H9 (cell line): ENCODE measurements around the gene ING5. TPM values are rescaled to one million over a fixed set of nuclear protein-coding genes. Genes with fewer than 3 reads are reported as not detected.

ENCODE experiments used
- DNase-seq: peaks from one replicate; pipeline ENCODE4 v3.0.0-alpha.2; 2017
- H2AFZ ChIP-seq: one replicate; pipeline ENCODE4 v1.6.1; 2013; ENCODE audit warnings: mild to moderate bottlenecking, low read length, control low read depth, moderate library complexity
- H2AK5ac ChIP-seq: 2 replicates; pipeline ENCODE4 v1.6.1; 2013; ENCODE audit warnings: low read length, control low read depth, mixed read lengths; ENCODE audit not compliant: insufficient read length
- H2BK120ac ChIP-seq: one replicate; pipeline ENCODE4 v1.6.1; 2013; ENCODE audit warnings: low read depth, mild to moderate bottlenecking, low read length, control low read depth, inconsistent platforms; ENCODE audit not compliant: poor library complexity, severe bottlenecking
- H2BK12ac ChIP-seq: 2 replicates; pipeline ENCODE4 v1.6.1; 2013; ENCODE audit warnings: low read length, control low read depth, mixed read lengths, low read depth; ENCODE audit not compliant: insufficient read length
- H2BK15ac ChIP-seq: 2 replicates; pipeline ENCODE4 v1.6.1; 2013; ENCODE audit warnings: low read depth, low read length, control low read depth
- H2BK20ac ChIP-seq: one replicate; pipeline ENCODE4 v1.6.1; 2013; ENCODE audit warnings: low read depth, mild to moderate bottlenecking, low read length, control low read depth, inconsistent platforms; ENCODE audit not compliant: poor library complexity, severe bottlenecking
- H2BK5ac ChIP-seq: 2 replicates; pipeline ENCODE4 v1.6.1; 2013; ENCODE audit warnings: low read length, control low read depth, mixed read lengths; ENCODE audit not compliant: insufficient read length
- H3K14ac ChIP-seq: 2 replicates; pipeline ENCODE4 v1.6.1; 2013; ENCODE audit warnings: low read length, control low read depth; ENCODE audit not compliant: insufficient read depth
- H3K18ac ChIP-seq: 2 replicates; pipeline ENCODE4 v1.6.1; 2013; ENCODE audit warnings: low read depth, mild to moderate bottlenecking, mixed read lengths, low read length, control low read depth; ENCODE audit not compliant: insufficient read length
- H3K23ac ChIP-seq: 2 replicates; pipeline ENCODE4 v1.6.1; 2013; ENCODE audit warnings: low read length, control low read depth, mixed read lengths, low read depth; ENCODE audit not compliant: insufficient read length
- H3K23me2 ChIP-seq: 2 replicates; pipeline ENCODE4 v1.6.1; 2013; ENCODE audit warnings: low read depth, mild to moderate bottlenecking, mixed read lengths, low read length, control low read depth; ENCODE audit not compliant: insufficient read length, poor library complexity, severe bottlenecking
- H3K27ac ChIP-seq: 2 replicates; pipeline ENCODE4 v1.5.1; 2013; ENCODE audit warnings: low read length, control low read depth, mixed read lengths, low read depth; ENCODE audit not compliant: insufficient read length
- H3K27me3 ChIP-seq: 2 replicates; pipeline ENCODE4 v1.6.1; 2013; ENCODE audit warnings: low read length, control low read depth, inconsistent platforms; ENCODE audit not compliant: insufficient read depth
- H3K4ac ChIP-seq: 2 replicates; pipeline ENCODE4 v1.6.1; 2013; ENCODE audit warnings: low read depth, mild to moderate bottlenecking, control low read depth, inconsistent platforms, low read length, moderate library complexity
- H3K4me1 ChIP-seq: 2 replicates; pipeline ENCODE4 v1.6.1; 2013; ENCODE audit warnings: low read length, control low read depth, inconsistent platforms; ENCODE audit not compliant: insufficient read depth
- H3K4me2 ChIP-seq: 2 replicates; pipeline ENCODE4 v1.6.1; 2013; ENCODE audit warnings: low read length, control low read depth, mixed read lengths; ENCODE audit not compliant: insufficient read length, insufficient read depth
- H3K56ac ChIP-seq: 2 replicates; pipeline ENCODE4 v1.6.1; 2013; ENCODE audit warnings: low read depth, mild to moderate bottlenecking, mixed read lengths, low read length, control low read depth; ENCODE audit not compliant: insufficient read length
- H3K79me1 ChIP-seq: 2 replicates; pipeline ENCODE4 v1.6.1; 2013; ENCODE audit warnings: low read depth, mild to moderate bottlenecking, moderate library complexity, low read length, control low read depth, inconsistent platforms; ENCODE audit not compliant: insufficient read depth, poor library complexity, severe bottlenecking
- H3K79me2 ChIP-seq: 2 replicates; pipeline ENCODE4 v1.6.1; 2013; ENCODE audit warnings: low read length, control low read depth, inconsistent platforms; ENCODE audit not compliant: insufficient read depth
- H3K9ac ChIP-seq: 2 replicates; pipeline ENCODE4 v1.6.1; 2013; ENCODE audit warnings: low read length, control low read depth, mixed read lengths; ENCODE audit not compliant: insufficient read length; ENCODE audit errors: extremely low read depth
- H3K9me3 ChIP-seq: one replicate; pipeline ENCODE4 v1.6.1; 2013; ENCODE audit warnings: low read depth, low read length, inconsistent platforms; ENCODE audit not compliant: control insufficient read depth
- H3T11ph ChIP-seq: one replicate; pipeline ENCODE4 v1.6.1; 2013; ENCODE audit warnings: mild to moderate bottlenecking, low read length, control low read depth, inconsistent platforms
- H4K20me1 ChIP-seq: one replicate; pipeline ENCODE4 v1.6.1; 2013; ENCODE audit not compliant: control insufficient read depth, insufficient read length, insufficient read depth
- H4K5ac ChIP-seq: 2 replicates; pipeline ENCODE4 v1.6.1; 2013; ENCODE audit warnings: low read depth, mild to moderate bottlenecking, mixed read lengths, low read length, control low read depth; ENCODE audit not compliant: insufficient read length
- H4K8ac ChIP-seq: replicated peaks from 2 replicates; pipeline ENCODE4 v1.6.1; 2013; ENCODE audit warnings: low read length, control low read depth, mixed read lengths, low read depth; ENCODE audit not compliant: insufficient read length
- H4K91ac ChIP-seq: 2 replicates; pipeline ENCODE4 v1.6.1; 2013; ENCODE audit warnings: low read depth, mild to moderate bottlenecking, moderate library complexity, mixed read lengths, low read length, control low read depth; ENCODE audit not compliant: insufficient read length
- H3K27ac Mint-ChIP-seq, 3 experiments: 2 replicates in 2 of 3; 3 replicates in 1 of 3; pipeline ENCODE4 v1.8.0; 2020 to 2021; ENCODE audit warnings: mixed read lengths in 3 of 3, mild to moderate bottlenecking in 1 of 3, moderate library complexity in 1 of 3
- H3K27me3 Mint-ChIP-seq: 2 replicates; pipeline ENCODE4 v1.8.0; 2021; ENCODE audit warnings: low read depth, mild to moderate bottlenecking, moderate library complexity, mixed read lengths
- H3K36me3 Mint-ChIP-seq, 3 experiments: 2 replicates in 2 of 3; 3 replicates in 1 of 3; pipeline ENCODE4 v1.8.0; 2020 to 2021; ENCODE audit warnings: low read depth in 3 of 3, mixed read lengths in 3 of 3; ENCODE audit not compliant: insufficient read depth in 1 of 3
- H3K4me1 Mint-ChIP-seq, 2 experiments: 2 replicates each; pipeline ENCODE4 v1.8.0; 2020; ENCODE audit warnings: mixed read lengths in 2 of 2
- H3K4me3 Mint-ChIP-seq, 2 experiments: 2 replicates in 1 of 2; 3 replicates in 1 of 2; pipeline ENCODE4 v1.8.0; 2020 to 2021; ENCODE audit warnings: mild to moderate bottlenecking in 2 of 2, mixed read lengths in 2 of 2, moderate library complexity in 1 of 2
- H3K9me3 Mint-ChIP-seq, 2 experiments: 2 replicates in 1 of 2; 3 replicates in 1 of 2; pipeline ENCODE4 v1.8.0; 2020; ENCODE audit warnings: mild to moderate bottlenecking in 2 of 2, mixed read lengths in 2 of 2, moderate library complexity in 1 of 2
- CTCF ChIP-seq: fragments of 200-600 bp; sonication (generic); conservative IDR thresholded peaks from 3 replicates; pipeline ENCODE4 v1.8.0; 2021; ENCODE audit warnings: antibody characterized with exemption, mild to moderate bottlenecking
- WGBS: extraction: QIAGEN DNeasy Blood & Tissue Kit; methylation state at CpG from one replicate; pipeline ENCODE4 v1.1.7; 2013; ENCODE audit warnings: missing lambda C conversion rate, low lambda C conversion rate, mixed read lengths; ENCODE audit not compliant: insufficient read length; ENCODE audit errors: extremely low coverage; 5-methylcytosine and 5-hydroxymethylcytosine counted together
- total RNA-seq: library from RNA; stranded (reverse); gene quantifications from 2 replicates; pipeline ENCODE4 v1.2.1, GENCODE V29; 2021

Gene ING5
- total RNA-seq, 1 experiment from 2014 or later: 66.0 TPM

- Mint-ChIP-seq H3K27me3 (peaks cover 2% of the 10 kb centered on the region), H3K27ac (no peak overlapping the region), H3K4me3 (no peak overlapping the region), H3K9me3 (no peaks in the 10 kb centered on the region), H3K36me3 (no peaks in the 10 kb centered on the region; a peak in 1 of 7 replicates), H3K4me1 (peaks cover 19 to 33% of the 10 kb centered on the region in 2 experiments)
- no peak overlapping the region for H2BK12ac ChIP-seq
- no peaks in the 10 kb centered on the region for H3K9me3 ChIP-seq
- H3K23ac ChIP-seq: no peak overlapping the region
- no peak overlapping the region for H2AFZ ChIP-seq
- no CpG with 5 or more reads among the region's 37 CpGs for WGBS
- no peak overlapping the region for H3K9ac ChIP-seq
- no peak for TF ChIP-seq CTCF
- no peak overlapping the region for H3K4me2 ChIP-seq
- H2BK5ac ChIP-seq: no peak overlapping the region
- H3K4ac ChIP-seq: no peak overlapping the region
- no peak overlapping the region for H4K91ac ChIP-seq
- no peak overlapping the region for H4K5ac ChIP-seq
- H3K18ac ChIP-seq: no peak overlapping the region
- no peak overlapping the region for H2AK5ac ChIP-seq
- H3K4me1 ChIP-seq: no peaks in the 10 kb centered on the region
- H3K27ac ChIP-seq: no peak overlapping the region
- H2BK120ac ChIP-seq: no peak overlapping the region
- peak; percentile 24 for DNase-seq
- no peak overlapping the region for H2BK15ac ChIP-seq
- H2BK20ac ChIP-seq: no peak overlapping the region
- H3K56ac ChIP-seq: no peak overlapping the region
- H3K23me2 ChIP-seq: no peaks in the 10 kb centered on the region
- H3K27me3 ChIP-seq: no peaks in the 10 kb centered on the region
- H4K20me1 ChIP-seq: no peaks in the 10 kb centered on the region
- no peak overlapping the region for H3T11ph ChIP-seq
- no peak overlapping the region for H3K14ac ChIP-seq
- no peaks in the 10 kb centered on the region for H3K79me1 ChIP-seq
- no peak overlapping the region for H4K8ac ChIP-seq
- no peaks in the 10 kb centered on the region for H3K79me2 ChIP-seq
Measured at GRCh38 chr2:241767464-241768250, 65.8 kb downstream of the ING5 start.
